ENCODE data around the gene HMCN1.
"Not testable (repeated sequence)": the region's sequence is repeated elsewhere in the genome, so short reads cannot be mapped to it uniquely, and the experiment has no call there.

The HMCN1 gene

DNA sequence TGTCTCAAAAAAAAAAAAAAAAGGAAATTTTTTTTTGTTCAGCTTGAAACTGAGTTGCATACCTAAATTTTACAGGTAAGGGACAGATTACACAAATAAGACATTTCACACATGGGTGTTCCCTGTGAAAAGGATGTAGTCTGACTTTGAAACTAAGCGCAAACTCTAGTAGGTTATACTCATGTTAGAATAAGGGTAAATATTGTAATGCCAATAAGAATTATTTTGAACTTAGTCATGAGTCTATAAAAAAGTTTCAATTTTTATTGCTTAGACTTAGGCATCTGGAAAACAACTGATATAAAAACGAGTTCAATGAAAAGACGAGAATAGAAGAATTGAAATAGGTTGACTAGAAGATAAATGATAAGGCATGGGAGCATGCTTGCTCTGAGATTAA is 122.3 kb downstream of the HMCN1 start:
- DNase-seq = no peak

DNA sequence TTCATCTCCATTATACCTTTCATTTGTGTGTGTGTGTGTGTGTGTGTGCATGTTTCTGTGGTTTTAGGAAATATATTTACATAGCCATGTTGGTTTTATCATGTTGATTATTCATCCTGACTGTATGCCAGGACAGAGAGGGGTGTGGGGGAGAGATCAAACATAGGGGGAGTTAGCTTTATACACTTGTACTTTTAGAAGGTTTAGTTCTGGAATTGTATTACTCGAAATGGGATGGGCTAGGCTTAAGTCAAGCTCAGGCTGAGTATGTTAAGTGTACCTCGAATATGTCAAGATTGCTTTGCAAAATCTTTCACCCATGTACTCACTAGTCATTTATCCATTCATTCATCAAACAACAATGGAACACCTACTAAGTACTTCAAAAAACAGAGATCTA is 123.3 kb downstream of the HMCN1 start:
- peak; percentile 51 for DNase-seq

- peak; percentile 92 for DNase-seq
Observed at GRCh38 chr1:185860311-185860710, 126.1 kb downstream of the HMCN1 start.

- peak; percentile 75 for DNase-seq
Observed at GRCh38 chr1:185860859-185861258, 126.7 kb downstream of the HMCN1 start.

GRCh38 chr1:185861630-185862029 is 127.4 kb downstream of the HMCN1 start:
- peak; percentile 86 for DNase-seq

DNA sequence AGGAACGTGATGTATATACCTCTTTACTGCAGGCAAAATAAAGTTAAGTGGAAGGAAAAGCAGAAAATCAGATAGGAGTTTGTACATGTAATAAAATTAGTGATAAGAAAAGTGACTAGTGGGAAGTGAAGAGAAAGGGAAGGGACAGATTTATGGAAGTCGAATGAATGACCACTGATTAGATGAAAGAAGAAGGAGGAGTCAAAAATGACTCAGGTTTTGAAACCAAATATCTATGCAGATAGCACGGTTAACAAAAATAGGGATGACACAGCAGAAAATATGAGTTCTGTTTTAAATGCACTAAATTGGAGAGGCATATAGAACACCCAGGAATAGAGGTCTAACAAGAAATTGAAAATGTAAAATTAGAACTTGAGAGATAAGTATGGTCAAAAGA is 128.0 kb downstream of the HMCN1 start:
- peak; percentile 41 for DNase-seq

- peak; percentile 37 for DNase-seq
Observed at GRCh38 chr1:185864331-185864730, 130.1 kb downstream of the HMCN1 start.

GRCh38 chr1:185864889-185865517 is 130.8 kb downstream of the HMCN1 start:
- peak; percentile 99 for DNase-seq

DNA sequence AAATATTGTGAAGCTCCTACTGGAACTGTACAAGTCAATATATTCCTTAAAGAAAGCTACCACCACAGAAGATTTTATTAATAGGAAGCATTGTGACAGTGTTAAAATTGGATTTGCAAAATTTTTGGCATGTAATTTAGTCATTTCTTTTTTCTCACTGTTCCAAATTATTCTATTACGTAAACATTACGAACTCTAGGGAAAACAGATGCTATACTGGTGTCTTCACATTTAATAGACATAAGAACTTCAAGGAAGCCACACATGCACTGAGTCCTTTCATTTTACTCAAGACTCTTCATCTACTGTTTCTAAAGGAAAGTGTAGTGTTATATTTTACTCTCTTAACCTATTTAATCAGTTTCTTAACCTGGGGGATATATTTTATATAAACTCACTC is 135.4 kb downstream of the HMCN1 start:
- no peak for DNase-seq

DNA sequence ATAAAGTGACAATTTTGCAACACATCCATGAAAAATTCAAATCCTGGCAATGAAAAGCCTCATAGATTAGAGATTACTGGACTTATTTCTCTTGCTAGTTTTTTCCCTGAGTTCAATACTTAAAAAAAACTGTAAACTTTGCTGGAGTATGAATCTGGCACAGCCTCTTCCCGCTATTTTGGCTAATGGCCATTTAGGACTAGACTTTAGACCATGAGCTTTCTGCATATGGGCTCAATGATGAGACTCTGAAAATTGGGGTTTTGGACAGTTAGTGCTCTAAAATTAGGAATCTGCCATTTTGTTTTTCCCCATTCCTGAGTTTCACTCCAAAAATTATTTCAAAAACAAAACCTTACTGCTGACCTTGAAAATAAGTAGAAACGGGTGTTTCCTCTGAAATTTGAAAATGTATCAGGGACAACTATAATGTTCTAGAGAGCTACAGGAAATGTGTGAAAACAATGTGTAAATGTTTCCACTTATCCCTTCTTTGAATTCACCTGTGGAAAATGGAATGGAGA is 137.5 kb downstream of the HMCN1 start:
- no peak for DNase-seq

- no peak for DNase-seq
Observed at GRCh38 chr1:185874246-185874645, 140.1 kb downstream of the HMCN1 start.

DNA sequence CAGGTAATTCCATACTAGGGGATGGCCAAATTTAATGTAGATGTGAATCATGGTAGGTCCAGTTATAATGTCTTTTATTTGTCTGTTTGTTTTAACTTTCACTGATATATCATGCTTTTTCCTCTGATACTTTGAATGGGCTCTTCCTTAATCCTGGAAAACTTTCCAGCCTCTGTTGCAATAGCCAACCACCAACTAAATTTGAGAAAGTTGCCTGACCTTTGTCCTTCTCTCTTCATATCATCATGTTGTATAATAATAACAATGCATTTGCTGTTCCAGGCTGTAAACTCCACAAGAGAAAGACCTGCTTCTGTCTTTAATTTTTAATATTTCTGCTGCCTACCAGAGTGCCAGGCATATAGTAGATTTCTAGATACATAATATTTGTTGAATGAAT is 146.1 kb downstream of the HMCN1 start:
- no peak for DNase-seq

GRCh38 chr1:185880779-185881333 is 146.7 kb downstream of the HMCN1 start:
- DNase-seq = no peak

- no peak for DNase-seq
Observed at GRCh38 chr1:185886046-185886445, 151.9 kb downstream of the HMCN1 start.

DNA sequence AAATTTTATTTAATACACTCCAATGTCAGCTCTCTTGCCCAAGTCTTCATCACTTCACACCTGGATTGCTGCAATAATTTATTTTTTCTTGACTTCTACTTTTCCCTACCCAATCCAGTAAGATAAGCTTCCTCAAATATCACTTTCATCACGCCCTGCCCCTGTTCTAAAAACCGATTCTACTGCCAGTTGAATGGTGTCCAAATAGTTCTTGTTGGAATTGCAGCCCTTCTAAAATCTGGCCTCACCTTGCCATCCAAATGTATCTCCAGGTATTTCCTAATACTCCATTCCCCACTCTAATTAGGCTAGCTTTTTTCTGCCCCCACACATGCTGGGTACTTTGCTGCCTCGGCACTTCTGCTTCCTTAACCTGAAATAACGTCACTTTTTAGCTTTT is 152.5 kb downstream of the HMCN1 start:
- DNase-seq = no peak

- DNase-seq = not testable (repeated sequence)
Observed at GRCh38 chr1:185892831-185893403, 158.7 kb downstream of the HMCN1 start.

DNA sequence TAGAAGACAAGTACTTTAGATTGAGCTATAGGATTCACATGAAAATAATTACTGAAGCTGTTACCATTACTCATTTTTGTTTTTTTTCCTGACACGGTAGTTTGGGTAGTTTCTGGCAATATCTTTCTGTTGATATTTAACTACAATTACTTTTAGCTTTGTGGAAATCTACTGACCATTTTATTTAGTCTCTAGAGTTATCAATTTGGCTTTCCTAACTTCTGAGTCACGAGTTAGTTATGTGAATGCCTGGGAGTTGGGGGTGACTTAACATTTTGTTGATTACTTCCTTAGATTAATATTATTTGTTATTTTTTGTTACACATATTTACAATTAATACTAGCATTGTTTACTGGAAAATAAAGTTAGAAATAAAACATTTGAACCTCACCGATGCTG is 160.6 kb downstream of the HMCN1 start:
- DNase-seq = peak; percentile 54

DNA sequence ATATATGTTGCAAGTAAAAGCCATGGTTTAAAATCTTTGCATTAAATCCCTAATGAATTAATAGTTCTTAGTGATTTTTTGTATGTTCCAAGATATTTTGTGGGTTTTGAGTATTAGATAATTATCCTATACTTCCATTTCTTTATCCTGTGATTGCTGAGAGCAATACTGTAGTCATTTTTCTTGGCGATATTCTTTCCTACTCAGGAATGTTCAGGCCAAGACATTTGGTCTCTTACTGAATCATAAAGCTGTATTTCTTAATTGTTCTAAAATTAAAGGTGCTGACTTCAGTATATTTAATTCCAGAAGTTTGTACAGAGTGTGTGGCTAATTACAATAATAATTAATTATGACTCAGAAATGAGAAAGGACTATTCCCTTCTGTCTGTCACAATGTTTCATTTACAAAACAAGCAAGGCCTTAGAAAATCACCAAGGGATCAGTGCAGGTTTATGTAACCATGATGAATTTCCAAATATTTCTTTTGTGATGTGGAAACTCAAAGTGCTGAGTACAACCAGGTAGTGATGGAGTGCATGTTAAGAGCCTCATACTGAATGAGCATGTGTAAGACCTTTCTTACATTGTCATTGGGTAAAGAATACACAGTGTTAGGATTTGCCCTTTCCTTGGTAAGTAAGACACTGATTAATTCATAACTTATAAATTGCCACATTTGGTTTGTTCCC is 161.2 kb downstream of the HMCN1 start:
- DNase-seq = no peak

DNA sequence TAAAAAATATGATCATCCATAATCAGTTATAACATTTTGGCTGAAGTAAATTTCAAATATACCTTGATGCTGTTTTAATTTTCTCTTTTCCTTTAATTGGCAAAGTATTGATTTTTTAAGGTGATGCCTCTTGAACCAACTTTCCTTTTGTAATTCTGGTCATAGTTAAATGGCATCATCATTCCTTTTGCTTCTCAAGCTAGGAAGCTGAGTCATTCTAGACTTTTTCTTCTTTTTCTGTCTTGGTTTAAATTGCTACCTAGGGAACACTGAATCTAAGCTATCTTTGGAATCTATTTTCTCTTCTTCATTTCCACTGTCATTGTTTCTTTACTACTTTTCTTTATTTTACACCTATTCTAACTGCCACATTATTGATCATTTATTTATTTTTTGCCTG is 162.7 kb downstream of the HMCN1 start:
- peak; percentile 49 for DNase-seq

- DNase-seq = no peak
Observed at GRCh38 chr1:185906186-185906585, 172.0 kb downstream of the HMCN1 start.

DNA sequence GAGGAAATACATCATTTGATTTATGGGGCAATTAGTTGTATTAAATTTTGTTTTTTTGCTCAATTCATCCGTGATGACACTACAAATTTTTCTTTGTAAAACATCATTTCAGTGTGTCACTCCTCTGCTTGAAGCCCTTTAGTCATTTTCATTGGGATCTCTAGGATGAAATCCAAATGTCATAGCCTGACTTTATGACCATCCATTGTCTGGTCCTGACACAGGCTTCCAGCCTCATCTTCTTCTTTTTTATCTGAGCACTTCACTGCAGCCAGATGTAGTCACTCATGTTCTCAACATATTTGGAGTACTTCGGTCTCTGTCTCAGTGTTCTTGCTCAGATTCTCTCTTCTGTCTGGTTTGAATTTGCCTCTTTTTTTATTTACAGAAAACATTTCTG is 173.1 kb downstream of the HMCN1 start:
- DNase-seq = no peak

DNA sequence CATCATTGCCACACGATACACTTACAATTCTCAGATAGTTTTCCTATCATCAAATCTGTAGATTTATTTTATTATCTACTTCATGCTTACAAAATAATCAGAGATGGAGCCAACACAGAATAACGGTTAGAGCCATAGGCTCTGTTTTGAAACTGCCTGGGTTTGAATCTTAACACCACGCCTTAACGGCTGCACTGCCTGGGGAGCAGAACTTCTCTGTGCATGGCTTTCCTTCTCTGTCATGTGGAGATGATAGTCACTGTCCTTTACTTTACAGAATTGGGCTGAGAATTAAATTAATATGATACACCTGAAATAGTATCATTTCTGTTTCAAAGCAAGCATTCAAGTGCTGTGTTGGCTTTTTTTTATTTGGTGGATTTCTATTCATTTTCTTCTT is 177.8 kb downstream of the HMCN1 start:
- no peak for DNase-seq

GRCh38 chr1:185912504-185912903 is 178.3 kb downstream of the HMCN1 start:
- DNase-seq = no peak

DNA sequence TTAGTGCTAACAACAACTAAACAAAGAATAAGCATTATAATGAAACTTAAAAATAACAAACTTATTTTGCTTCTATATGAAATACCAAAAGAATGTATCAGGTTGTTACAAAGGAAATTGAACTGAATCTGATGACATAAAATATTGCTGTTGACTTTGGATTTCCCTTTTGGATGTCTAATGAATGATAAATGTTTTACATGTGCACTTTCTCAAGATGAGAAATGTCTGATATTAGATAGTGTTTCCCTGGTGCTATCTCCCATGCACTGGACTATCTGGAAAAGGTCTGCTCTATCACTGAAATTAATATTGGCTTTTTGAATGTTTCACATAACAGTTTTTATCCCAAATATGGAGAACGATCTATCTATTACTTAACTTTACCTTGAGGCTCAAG is 179.9 kb downstream of the HMCN1 start:
- DNase-seq = peak; percentile 41

All from fibroblast of skin of back (primary cell).